HG03060 (cell line): ENCODE results near the gene NOX5.

Source experiments
- ATAC-seq: cut with Tn5 transposase; IDR thresholded peaks from one replicate; pipeline ENCODE4 v1.9.1; 2021; ENCODE audit warnings: low read depth, moderate number of reproducible peaks; ENCODE audit not compliant: unreplicated experiment

NOX5 gene

DNA sequence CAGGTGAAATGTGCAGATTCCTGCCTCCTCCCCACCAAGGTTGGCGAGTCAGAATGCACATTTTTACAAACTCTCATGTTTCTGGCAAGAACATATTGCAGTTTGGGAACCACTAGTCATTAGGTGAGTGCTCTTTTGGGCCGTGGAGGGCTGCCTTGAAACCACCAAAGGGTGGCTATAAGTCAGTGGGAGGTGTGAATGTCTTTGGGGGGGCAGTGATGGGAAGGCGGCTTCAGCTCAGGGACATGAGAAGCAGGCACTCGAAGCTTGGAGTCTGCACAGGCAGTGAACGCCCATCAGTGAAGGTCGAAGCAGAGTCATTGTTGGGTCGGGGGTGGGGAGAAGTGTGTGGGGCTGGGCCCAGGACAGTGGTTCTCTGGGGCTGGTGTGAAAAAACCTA, 1.1 kb downstream of the NOX5 start:
- no peak for ATAC-seq

DNA sequence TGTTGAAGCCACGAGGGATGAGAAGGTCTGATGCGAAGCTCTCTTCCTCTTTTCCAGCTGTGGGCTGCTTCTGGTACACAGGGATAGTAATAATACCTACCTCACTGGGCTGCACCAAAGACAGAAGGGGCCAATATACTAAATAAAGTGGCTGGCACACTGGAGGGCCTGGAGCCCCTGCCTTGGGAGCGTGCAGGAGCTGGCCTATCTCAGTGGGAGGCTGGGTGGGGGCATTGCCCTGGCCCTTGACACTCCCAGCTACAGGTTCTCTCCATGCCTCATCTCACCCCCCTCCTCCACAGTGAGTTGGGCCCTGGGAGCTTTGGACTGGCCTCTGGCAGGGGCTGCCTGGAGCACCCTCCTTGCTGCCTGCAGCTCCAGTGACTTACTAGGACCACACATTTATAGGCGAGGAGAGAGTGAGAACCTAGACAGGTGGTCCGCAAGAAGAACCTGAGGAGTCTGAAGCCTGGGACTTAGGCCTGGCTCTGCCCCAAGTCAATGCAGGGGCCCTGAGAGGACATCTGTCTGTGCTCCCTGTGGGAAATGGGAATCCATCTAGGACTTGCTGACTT, 1.6 kb downstream of the NOX5 start:
- no peak for ATAC-seq

DNA sequence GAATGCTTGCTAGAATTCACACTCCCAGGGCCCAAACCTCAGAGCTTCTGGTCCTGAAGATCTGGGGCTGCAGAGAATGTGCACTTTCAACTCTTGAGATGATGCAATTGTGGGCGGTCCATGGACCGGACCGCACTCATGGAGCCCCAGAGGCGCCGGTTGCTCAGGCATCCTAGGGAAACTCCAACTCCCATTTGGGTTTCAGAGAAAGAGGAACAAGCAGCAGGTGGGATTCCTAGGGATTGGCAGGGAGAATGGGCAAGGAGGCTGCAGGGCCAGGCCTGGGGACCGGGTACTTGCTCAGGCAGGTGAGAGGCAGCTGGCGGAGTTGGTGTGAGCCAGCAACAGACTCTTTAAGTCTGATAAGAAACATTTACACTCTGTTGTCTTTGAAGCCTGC, 3.5 kb downstream of the NOX5 start:
- ATAC-seq, result no peak

DNA sequence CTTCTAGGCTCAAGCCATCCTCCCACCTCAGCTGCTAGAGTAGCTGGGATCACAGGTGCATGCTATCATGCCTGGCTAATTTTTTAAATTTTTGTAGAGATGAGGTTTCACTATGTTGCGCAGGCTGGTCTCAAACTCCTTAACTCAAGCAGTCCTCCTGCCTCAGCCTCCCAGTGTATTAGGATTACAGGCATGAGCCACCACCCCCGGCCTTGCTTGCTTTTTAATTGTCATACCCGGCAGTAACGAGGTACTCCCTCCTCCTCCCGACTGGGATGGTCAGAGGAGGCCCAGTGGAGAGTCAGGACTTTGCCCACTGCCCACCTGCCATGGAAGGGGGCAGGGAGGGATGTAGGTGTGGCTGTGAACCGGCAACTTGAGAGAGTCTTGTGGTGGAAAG, 4.5 kb downstream of the NOX5 start:
- ATAC-seq, result no peak

DNA sequence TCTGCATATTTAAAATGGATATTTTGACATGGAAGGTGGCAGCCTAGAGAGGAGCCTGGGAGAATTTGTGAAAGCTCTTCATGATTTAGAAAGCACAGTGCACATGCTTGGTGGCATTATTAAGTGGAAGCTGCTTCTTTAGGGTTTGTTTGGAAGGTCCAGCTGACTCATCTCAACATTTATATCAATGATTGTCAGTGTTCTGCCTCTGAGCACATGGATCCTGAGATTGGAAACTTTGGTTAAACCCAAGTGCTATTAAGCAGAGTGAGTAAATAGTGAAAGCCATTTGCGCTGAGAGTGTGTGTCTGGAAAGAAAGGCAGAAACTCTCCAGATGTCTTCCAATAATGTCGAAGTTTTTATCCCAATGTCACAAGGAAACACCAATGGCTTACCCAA, 7.4 kb downstream of the NOX5 start:
- no peak for ATAC-seq

DNA sequence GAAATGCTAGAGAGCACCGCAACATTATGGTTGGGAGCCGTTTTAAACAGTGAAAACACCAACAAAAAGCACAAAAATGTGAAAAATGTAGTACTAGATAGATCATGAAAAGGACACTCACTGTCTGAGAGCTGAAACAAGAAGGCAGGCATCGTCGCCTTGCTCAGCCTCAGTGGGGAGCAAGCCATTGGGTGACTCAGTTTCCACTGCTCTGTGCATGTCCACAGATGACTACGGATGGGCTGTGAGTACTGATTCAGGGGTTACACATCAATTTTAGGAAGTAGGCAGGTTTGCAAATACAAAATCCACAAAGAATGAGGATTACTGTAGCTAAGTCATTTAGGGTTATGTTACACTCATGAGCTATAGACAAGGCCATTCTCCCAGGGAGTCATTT, 10.8 kb downstream of the NOX5 start:
- no peak for ATAC-seq

DNA sequence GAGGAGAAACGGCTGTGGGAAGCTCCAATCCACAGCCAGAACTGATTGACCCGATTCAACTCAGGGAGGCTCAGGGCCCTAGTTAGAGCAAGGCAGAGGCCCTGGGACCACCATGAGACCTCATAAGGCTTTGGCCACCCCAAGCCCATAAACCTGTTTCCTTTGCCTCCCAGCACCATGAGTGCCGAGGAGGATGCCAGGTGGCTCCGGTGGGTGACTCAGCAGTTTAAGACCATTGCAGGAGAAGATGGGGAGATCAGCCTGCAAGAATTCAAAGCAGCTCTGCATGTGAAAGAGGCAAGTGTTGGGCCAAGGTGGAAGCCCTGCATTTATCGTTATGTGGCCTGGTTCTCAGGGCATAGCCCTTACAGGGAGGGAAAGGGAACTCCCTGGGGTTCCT, 11.9 kb downstream of the NOX5 start:
- ATAC-seq, result no peak

DNA sequence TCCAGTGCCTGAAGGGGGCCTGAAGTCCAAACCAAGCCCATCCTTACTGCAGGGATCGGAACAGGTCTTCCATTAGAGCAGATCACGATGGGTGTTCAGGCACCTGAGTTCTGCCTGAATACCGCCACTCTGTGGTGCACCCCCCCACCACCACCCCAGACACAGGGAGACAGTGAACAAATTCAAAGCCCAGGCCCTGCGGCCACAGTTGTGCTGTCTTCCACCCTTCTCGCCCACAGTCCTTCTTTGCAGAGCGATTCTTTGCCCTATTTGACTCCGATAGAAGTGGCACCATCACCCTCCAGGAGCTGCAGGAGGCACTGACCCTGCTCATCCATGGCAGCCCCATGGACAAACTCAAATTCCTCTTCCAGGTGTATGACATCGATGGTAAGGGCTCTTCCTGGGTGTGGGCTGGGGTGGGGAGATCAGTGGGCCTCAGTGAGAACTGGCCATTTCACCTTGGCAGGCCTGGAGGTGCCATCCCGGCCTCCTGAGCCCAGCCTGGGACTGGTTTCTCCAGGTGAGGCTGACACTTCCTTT, 13.6 kb downstream of the NOX5 start:
- ATAC-seq, result no peak

DNA sequence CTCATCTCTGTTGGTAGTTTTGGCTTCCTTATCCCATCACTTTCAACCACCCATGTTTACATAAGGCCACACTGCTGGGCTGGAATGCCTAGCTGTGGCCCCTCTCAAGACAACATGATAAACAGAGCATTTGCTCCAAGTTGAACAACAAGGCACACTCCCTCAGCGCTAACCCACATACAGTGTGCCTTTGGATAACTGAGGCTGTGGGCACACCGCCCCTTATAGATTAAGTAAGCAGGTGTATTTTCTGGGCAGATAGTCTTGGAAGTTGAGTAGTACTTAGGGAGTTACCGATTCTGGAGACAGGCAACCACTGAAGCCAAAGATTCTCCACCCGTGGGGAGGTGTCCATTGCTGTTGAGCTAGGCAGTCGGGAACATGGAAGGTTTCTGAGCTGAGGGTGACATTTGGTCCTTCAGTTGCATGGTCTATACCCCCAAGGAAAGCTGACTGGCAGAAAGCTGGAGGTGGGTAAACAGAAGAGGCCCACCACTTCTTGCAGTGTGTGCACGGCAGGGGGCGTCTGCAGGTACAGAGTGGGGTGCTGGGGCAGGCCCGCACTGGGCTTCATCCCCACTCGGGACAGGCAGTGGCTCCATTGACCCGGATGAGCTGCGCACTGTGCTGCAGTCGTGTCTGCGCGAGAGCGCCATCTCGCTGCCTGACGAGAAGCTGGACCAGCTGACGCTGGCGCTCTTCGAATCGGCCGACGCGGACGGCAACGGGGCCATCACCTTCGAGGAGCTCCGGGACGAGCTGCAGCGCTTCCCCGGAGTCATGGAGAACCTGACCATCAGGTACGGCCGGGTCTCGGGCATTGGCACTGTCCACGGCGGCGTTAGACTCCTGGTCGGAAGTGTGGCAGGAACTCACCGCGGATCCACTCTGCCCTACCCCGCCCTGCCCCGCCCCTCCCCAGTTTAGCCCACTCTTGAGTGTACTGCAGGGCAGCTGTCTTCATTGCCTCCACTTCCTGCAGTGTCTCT, 16.8 kb downstream of the NOX5 start:
- no peak for ATAC-seq

DNA sequence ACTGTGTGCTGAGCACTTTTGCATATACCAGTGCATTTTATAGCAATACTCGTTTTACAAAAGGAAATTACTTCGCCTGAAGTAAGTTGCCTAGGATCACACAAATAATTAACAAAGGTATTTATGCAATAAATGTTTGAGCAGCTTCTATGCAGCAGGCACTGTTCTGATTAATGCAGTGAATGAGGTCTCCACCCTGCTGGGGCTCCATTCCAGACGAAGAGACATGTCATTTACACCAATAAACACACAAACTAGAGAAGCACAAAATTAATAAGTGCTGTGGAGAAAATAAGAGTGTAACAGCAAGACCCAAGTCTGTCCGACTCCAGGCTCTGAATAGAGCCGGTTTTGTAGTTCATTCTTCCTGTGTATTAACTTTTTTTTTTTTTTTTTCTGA, 17.5 kb downstream of the NOX5 start:
- no peak for ATAC-seq

DNA sequence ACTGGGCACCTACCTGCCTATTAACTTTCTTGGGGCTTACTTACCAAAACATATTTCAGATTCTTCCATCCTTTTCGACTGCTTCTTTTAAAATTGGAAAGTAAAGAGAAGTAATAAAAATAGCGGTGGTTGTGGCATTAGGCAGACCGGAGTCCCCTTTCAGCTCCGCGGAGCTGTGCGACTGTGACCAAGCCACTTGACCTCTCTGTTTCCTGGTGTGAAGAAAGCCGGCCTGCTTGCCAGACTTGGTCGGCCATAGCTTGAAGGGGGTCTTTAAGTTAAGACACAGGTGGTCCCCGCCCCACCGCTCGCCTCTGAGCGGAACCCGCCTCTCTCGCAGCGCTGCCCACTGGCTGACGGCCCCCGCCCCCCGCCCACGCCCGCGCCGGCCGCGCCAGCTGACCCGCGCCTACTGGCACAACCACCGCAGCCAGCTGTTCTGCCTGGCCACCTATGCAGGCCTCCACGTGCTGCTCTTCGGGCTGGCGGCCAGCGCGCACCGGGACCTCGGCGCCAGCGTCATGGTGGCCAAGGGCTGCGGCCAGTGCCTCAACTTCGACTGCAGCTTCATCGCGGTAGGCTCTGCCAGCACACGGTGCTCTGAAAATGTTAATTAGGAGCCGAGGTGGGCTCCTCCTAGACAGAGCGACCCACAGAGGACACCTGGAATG, 18.3 kb downstream of the NOX5 start:
- ATAC-seq, result no peak

DNA sequence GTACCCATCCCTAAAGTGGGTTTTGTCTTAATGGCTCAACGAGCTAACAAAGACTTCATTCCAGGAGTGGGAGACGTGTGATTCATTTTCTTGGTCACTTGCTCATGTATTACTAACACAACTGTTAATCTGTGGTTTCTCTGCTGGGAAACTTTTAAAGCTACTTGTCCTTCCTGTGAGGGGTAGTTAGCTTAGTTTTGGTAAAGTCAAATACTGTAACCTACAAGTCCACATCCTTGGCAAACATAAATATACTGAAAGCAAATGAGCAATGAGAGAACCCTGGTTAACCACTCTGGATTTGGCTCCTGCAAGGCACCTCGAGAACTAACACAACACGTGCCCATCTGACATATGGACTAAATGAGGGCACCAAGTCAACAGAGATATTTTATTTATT, 19.9 kb downstream of the NOX5 start:
- ATAC-seq, result no peak

DNA sequence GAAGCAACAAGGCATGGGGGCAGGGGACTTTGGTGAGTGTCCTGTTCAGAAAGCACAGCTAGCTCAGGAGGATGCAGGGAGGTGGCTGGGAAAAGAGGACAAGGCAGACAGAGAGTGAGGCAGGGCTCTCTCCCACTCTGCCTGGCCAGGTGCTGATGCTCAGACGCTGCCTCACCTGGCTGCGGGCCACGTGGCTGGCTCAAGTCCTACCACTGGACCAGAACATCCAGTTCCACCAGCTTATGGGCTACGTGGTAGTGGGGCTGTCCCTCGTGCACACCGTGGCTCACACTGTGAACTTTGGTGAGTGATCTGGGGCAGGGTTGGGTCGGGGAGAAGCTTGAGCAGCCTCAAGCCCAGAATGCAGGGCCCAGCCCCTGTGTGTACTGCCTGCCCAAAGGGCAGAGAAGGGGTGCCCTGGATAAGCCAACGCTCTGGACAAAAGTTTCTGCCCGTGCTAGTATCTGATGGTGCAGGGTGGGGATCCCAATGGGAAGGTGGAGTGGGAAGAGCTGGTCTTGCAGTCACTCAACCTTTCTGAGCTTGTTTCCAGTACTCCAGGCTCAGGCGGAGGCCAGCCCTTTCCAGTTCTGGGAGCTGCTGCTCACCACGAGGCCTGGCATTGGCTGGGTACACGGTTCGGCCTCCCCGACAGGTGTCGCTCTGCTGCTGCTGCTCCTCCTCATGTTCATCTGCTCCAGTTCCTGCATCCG, 20.9 kb downstream of the NOX5 start:
- ATAC-seq, result no peak

DNA sequence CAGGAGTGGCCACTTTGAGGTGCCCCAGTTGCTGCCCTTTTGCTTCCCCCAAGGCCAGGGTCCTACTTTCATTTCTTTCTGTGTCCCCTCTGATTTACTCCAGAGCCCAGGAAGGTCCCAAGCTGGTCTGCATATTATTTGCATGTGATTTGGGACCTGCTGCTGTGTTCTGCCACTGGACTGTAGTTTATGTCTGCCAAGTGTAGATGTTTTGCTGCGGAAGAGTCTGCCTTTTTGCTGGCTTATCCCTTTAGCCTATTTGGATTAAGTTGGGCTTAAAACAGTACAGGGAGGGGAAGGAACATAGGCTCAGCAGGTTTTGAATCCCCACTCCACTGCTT, 21.4 kb downstream of the NOX5 start:
- no peak for ATAC-seq

DNA sequence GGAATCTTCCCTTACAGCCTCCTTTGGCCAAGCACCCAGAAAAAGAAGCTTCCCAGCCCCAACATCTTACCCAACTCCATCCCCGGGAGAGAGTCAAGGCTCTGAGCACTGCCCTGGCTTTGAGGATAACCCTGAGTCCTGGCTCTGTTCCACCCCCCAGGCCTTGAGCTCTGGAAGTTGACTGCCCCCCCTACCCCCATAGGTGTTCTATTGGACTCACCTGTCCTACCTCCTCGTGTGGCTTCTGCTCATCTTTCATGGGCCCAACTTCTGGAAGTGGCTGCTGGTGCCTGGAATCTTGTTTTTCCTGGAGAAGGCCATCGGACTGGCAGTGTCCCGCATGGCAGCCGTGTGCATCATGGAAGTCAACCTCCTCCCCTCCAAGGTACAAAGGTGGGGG, 22.3 kb downstream of the NOX5 start:
- no peak for ATAC-seq

DNA sequence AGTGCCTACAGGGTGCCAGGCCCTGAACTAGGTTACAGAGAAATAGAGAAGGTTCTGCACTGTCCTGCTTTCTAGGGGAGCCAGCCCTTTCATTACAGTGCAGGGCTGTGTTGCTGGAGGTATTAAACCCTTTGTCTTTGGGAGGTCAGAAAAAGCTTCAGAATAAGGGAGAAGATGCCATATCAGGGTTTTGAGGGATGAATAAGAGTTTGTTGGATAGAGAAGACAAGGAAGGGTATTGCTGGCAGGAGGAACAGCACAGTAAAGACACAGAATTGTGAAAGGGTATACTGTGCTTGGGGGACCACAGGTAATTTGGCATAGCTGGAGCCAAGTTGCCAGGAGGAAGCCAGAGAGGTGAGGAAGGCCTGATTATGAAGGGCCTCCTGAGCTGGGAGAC, 23.0 kb downstream of the NOX5 start:
- ATAC-seq, result no peak

DNA sequence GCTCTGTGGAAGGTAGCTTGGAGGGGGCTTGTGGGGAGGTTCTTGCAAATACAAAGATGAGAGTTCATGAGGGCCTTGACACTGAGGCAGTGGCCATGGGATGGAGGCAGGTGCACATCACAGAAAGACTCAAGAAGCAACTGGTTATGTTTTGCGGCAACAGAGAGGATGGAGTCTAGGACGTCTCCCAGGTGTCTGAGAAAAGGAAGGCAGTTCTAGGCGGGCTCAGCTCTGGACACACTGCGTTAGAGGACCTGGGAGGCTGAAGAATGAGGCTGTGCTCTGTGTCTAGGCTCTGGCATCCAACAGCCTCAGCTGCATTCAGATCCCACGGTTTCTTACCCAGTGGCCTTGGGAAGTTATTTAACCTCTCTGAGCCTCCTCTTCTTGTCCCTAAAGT, 23.5 kb downstream of the NOX5 start:
- no peak for ATAC-seq

DNA sequence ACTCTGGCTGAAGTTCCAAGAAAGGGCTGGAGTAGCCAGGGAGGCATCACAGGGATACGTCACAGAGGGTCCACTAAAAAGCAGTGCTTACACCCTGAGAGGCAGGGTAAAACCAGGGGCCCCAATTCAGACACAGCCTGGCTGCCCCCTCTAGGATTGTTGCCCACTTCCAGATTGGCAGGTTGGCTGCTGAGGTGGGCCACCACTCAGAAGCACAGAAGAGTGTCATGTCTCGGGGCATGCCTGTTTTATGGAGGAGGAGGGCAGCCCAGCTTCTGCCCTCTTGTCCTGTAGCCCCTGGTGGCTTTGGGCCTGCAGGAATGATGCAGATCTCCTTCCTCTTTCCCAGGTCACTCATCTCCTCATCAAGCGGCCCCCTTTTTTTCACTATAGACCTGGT, 24.0 kb downstream of the NOX5 start:
- no peak for ATAC-seq

DNA sequence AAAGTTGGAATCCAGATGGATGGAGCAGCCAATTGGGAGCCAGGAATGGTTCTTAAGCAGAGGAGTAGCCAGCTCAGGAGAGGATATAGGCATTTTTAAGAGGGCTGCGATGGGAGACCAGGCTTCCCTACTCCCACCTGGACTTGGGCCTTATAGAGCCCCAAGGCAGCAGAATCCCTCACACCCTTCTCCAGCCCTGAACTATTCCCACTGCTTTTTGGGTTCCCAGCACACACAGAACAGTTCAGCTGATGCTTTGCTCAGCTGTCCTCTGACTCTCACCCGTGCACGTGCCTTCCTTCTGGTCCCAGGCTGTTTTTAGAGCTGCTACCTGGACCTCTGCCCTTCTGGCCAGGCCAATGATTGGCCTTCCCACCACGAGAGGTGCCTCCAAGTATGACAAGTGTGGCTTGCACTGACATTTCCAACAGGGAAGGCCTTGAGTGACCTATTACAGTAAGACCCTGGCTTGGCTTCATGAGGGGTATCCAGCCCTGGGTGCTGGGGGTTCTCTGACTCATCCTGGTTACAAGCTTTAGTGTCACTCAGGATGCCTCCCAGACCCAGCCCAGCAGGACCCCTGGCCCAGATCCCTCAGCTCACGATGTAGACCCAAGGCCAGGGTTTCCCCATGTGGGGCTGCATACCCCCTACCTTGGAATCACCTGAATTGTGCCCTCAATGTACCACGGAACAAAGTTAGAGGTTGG, 25.2 kb downstream of the NOX5 start:
- no peak for ATAC-seq

DNA sequence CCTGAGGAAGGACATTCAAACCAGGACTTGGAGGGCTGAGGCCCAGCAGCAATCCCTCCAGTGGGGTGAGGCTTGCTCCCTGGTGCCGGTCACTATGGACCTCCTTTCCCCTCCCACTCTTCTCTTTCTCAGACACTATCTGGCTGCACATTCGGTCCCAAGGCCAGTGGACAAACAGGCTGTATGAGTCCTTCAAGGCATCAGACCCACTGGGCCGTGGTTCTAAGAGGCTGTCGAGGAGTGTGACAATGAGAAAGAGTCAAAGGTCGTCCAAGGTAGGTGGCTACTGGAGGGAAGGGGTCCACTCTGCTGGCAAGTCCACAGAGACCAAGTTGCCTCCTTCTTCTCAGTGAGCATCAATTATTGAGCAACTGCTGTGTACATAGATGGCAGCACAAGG, 28.0 kb downstream of the NOX5 start:
- no peak for ATAC-seq
